Mesothelial cell of epicardium (in vitro differentiated cells): Measurements from ENCODE around the gene IRGC. TPM values are rescaled to one million over a fixed set of nuclear protein-coding genes. Genes with fewer than 3 reads are reported as not detected.
A peak's percentile ranks its signal among the peaks of the same experiment; 100 is the strongest.

ENCODE experiments used
- DNase-seq, 2 experiments: peaks; one replicate each; pipeline ENCODE4 v3.0.0; 2021; ENCODE audit warnings: low spot score in 2 of 2; ENCODE audit not compliant: unreplicated experiment in 2 of 2
- H3K27ac Mint-ChIP-seq: 2 replicates; pipeline ENCODE4 v1.8.0; 2021; ENCODE audit warnings: mixed read lengths
- H3K27me3 Mint-ChIP-seq: 2 replicates; pipeline ENCODE4 v1.8.0; 2021; ENCODE audit warnings: low read depth, mixed read lengths
- H3K36me3 Mint-ChIP-seq: 2 replicates; pipeline ENCODE4 v1.8.0; 2021; ENCODE audit warnings: mixed read lengths
- H3K4me1 Mint-ChIP-seq: 2 replicates; pipeline ENCODE4 v1.8.0; 2021; ENCODE audit warnings: mixed read lengths
- H3K4me3 Mint-ChIP-seq: 2 replicates; pipeline ENCODE4 v1.8.0; 2021; ENCODE audit warnings: mild to moderate bottlenecking, moderate library complexity, mixed read lengths
- H3K9me3 Mint-ChIP-seq: 2 replicates; pipeline ENCODE4 v1.8.0; 2021; ENCODE audit warnings: mixed read lengths
- CTCF ChIP-seq: fragments of 200-600 bp; sonication (generic); IDR thresholded peaks from one replicate; pipeline ENCODE4 v1.5.0; 2021; ENCODE audit warnings: antibody characterized with exemption; ENCODE audit not compliant: unreplicated experiment
- total RNA-seq: library from RNA; stranded (reverse); gene quantifications from 3 replicates; pipeline ENCODE4 v1.2.1, GENCODE V29; 2021

IRGC gene
- total RNA-seq, 1 donor from 2014 or later, result not detected

DNA sequence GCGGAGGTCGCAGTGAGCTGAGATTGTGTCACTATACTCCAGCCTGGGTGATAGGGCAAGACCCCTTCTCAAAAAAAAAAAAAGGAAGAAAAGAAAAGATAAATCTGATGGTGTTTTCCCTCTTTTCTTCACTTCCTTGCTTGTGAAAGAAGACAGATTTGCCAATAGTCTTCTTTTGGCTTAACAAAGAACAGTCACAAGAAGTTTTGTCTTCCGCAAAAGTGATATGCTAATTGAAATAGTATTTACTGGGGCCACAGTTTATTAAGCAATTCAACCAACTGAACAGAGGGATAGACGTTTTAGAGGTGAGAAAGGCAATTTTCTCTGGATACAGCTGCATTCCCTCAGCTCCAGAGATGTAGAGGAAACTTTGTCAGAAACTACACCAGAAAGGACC, 23.0 kb upstream of the IRGC start:
- no peak overlapping the region for H3K27ac Mint-ChIP-seq
- H3K9me3 Mint-ChIP-seq, result peaks cover 18% of the 10 kb centered on the region

GRCh38 chr19:43694553-43694952, 21.3 kb upstream of the IRGC start:
- Mint-ChIP-seq H3K9me3 (peaks cover 18% of the 10 kb centered on the region), H3K27me3 (peaks cover 46% of the 10 kb centered on the region), H3K4me1 (peaks cover under 1% of the 10 kb centered on the region), H3K36me3 (no peaks in the 10 kb centered on the region), H3K27ac (no peak overlapping the region), H3K4me3 (no peak overlapping the region)
- DNase-seq, result no peak
- TF ChIP-seq CTCF, result no peak

More for the DNA sequence above, 23.0 kb upstream of the IRGC start:
- no peaks in the 10 kb centered on the region for H3K36me3 Mint-ChIP-seq
- no peak for DNase-seq
- peaks cover 39% of the 10 kb centered on the region for H3K27me3 Mint-ChIP-seq
- TF ChIP-seq CTCF, result no peak
- no peaks in the 10 kb centered on the region for H3K4me1 Mint-ChIP-seq
- no peak overlapping the region for H3K4me3 Mint-ChIP-seq

DNA sequence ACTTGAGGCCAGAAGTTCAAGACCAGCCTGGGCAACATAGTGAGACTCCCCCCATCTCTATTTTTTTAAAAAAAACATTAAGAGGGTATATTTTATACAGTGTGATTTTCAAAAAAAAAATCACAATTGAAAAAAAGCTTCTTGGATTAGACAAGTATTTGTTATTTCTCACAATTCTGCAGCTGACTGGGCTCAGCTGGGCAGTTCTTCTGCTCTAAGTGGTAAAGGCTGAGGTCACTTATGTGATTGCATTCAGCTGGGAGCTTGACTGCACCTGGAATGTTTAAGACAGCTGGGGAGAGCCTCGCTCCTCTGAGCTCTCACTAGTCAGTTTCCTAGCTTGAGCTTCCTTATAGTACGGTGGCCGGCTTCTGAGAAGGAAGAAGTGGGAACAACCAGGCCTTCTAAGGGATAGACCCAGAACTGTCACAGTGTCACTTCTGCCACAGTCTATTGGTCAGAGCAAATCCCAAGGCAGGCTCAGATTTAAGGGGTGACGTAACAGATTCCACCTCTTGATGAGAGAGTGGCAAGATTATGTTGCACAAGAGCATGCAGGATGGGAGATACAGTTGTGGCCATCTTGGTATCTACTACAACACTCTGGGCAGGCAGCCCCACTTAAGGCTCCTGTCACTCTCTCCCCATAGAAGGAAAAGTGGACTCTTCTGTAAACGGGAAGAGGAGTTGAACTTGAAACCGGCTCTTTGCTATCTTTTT, 19.7 kb upstream of the IRGC start:
- peaks cover 12% of the 10 kb centered on the region for H3K9me3 Mint-ChIP-seq
- H3K36me3 Mint-ChIP-seq, result no peaks in the 10 kb centered on the region
- no peak overlapping the region for H3K4me3 Mint-ChIP-seq
- H3K27ac Mint-ChIP-seq, result no peak overlapping the region
- H3K27me3 Mint-ChIP-seq, result peaks cover 55% of the 10 kb centered on the region
- no peak for DNase-seq
- H3K4me1 Mint-ChIP-seq, result peaks cover 14% of the 10 kb centered on the region
- TF ChIP-seq CTCF, result no peak

DNA sequence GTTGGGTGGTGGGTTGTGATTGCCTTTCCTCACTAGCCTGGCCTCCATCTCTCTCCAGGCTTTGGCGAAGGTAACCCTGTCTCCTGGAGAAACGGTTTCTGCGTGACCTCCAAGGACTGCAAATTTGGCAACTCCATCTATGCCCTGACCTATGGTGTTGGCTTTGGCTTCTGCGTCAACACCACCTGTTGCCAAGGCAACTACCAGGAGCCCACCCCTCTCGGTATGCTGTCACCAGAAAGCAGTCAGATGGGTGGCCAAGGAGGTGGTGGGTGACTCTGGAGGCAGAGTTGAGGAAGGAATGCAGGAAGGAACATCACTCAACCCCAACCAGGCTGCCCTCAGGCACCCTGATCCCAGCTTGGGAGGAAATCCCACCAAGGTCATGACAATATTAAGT, 18.6 kb upstream of the IRGC start:
- H3K27me3 Mint-ChIP-seq, result peaks cover 53% of the 10 kb centered on the region
- no peak overlapping the region for H3K27ac Mint-ChIP-seq
- no peaks in the 10 kb centered on the region for H3K36me3 Mint-ChIP-seq

DNA sequence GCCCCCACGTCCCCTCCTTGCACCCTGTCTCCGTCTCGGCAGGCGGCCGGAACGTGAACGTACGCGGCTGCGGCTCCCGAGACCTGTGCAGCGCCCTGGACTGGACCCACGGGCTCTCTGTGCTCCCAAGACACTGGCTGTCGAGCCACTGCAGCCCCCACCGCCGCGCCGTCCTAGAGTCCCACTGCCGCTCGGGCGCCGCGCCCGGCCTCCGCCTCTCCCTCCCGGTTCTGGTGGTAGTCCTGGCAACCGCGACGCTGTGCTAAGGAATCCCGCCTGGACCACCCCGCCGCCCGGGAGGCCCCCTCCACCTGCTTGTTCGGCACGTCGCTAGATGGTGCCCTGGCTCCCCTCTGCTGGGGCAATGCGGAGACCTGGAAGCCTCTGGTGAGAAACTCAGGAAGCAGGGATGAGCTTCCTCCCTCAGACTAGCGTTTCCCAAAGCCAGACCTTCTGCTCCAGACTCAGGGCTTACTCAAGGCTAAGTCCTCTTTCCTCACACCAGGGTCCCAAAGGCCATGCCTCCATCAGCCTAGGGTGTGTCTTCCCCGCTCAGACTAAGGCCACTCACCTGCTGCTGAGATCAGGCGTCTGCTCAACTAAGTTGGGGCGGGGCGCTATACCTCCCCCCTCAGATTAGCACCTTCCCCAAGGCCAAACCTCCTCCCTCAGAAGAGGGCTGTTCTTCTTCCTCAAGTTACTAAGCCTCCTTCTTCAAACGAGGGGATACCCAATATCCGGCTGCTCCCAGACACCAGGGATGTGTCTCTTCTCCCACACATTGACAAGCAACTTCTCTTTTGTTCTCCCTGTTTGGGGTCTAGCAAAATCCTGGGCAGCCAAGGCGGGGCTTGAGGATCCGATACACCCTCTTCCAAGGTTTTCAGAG, 16.1 kb upstream of the IRGC start:
- peaks cover 30% of the 10 kb centered on the region for H3K4me1 Mint-ChIP-seq
- H3K27ac Mint-ChIP-seq, result peak overlapping the region; percentile 79
- peak; percentile 49 to 73 for DNase-seq
- no peaks in the 10 kb centered on the region for H3K9me3 Mint-ChIP-seq
- TF ChIP-seq CTCF, result no peak
- peak overlapping the region; percentile 20 for H3K4me3 Mint-ChIP-seq
- H3K27me3 Mint-ChIP-seq, result peaks cover 37% of the 10 kb centered on the region
- no peaks in the 10 kb centered on the region for H3K36me3 Mint-ChIP-seq

More for the DNA sequence above, 18.6 kb upstream of the IRGC start:
- H3K9me3 Mint-ChIP-seq, result peaks cover 3% of the 10 kb centered on the region
- H3K4me1 Mint-ChIP-seq, result peaks cover 21% of the 10 kb centered on the region
- no peak for TF ChIP-seq CTCF
- H3K4me3 Mint-ChIP-seq, result no peak overlapping the region
- DNase-seq, result no peak
